Keratinocyte (primary cell): ENCODE data around the gene FHIT. TPM values are rescaled to one million over a fixed set of nuclear protein-coding genes. Genes with fewer than 3 reads are reported as not detected.

ENCODE experiments used
- DNase-seq: peaks from one replicate; pipeline ENCODE4 v3.0.0-alpha.2; 2011; ENCODE audit warnings: low read depth, missing footprints, low spot score
- FAIRE-seq: peaks from 2 replicates; lab custom pipeline; 2011; peaks lifted over from hg19 to GRCh38; lab: Jason Lieb, UNC
- H2AFZ ChIP-seq: 2 replicates; pipeline ENCODE4 v1.6.0; 2012; ENCODE audit warnings: low read length, control low read depth, inconsistent platforms; ENCODE audit not compliant: control insufficient read depth
- H3K27ac ChIP-seq: 2 replicates; pipeline ENCODE4 v1.5.1; 2011; ENCODE audit warnings: low read length; ENCODE audit not compliant: control insufficient read depth, insufficient read depth
- H3K27me3 ChIP-seq: 3 replicates; pipeline ENCODE4 v1.6.0; 2011; ENCODE audit warnings: low read length; ENCODE audit not compliant: control insufficient read depth, insufficient read depth; ENCODE audit errors: extremely low read depth
- H3K36me3 ChIP-seq, 2 experiments: 2 replicates in 1 of 2; 3 replicates in 1 of 2; pipeline ENCODE4 v1.5.1; 2011; ENCODE audit warnings: low read length in 2 of 2, mild to moderate bottlenecking in 1 of 2; ENCODE audit not compliant: control insufficient read depth in 2 of 2, insufficient read depth in 2 of 2; ENCODE audit errors: extremely low read depth in 1 of 2
- H3K4me1 ChIP-seq: 3 replicates; pipeline ENCODE4 v1.5.1; 2011; ENCODE audit warnings: low read length; ENCODE audit not compliant: control insufficient read depth, insufficient read depth; ENCODE audit errors: extremely low read depth
- H3K4me2 ChIP-seq: 3 replicates; pipeline ENCODE4 v1.6.0; 2011; ENCODE audit warnings: low read depth, low read length; ENCODE audit not compliant: control insufficient read depth, insufficient read depth; ENCODE audit errors: extremely low read depth
- H3K4me3 ChIP-seq, 3 experiments: fragments of 200-600 bp in 1 of 3; sonication (generic) in 1 of 3; 2 replicates in 2 of 3; 3 replicates in 1 of 3; pipeline ENCODE4 v1.5.1; 2011 to 2016; ENCODE audit warnings: low read length in 3 of 3, mild to moderate bottlenecking in 3 of 3, control low read depth in 2 of 3, inconsistent platforms in 1 of 3, low read depth in 1 of 3, mixed read lengths in 1 of 3, mixed run types in 1 of 3, moderate library complexity in 1 of 3; ENCODE audit not compliant: control insufficient read depth in 2 of 3, insufficient read depth in 2 of 3; ENCODE audit errors: extremely low read depth in 1 of 3
- H3K79me2 ChIP-seq: 2 replicates; pipeline ENCODE4 v1.6.0; 2012; ENCODE audit warnings: low read length; ENCODE audit not compliant: control insufficient read depth, insufficient read depth
- H3K9ac ChIP-seq: 3 replicates; pipeline ENCODE4 v1.6.0; 2011; ENCODE audit warnings: low read length; ENCODE audit not compliant: control insufficient read depth, insufficient read depth; ENCODE audit errors: extremely low read depth
- H3K9me1 ChIP-seq: 3 replicates; pipeline ENCODE4 v1.6.0; 2011; ENCODE audit warnings: low read length; ENCODE audit not compliant: control insufficient read depth, insufficient read depth; ENCODE audit errors: extremely low read depth
- H3K9me3 ChIP-seq: 2 replicates; pipeline ENCODE4 v1.5.1; 2012; ENCODE audit warnings: low read depth, low read length; ENCODE audit not compliant: control insufficient read depth
- H4K20me1 ChIP-seq: 3 replicates; pipeline ENCODE4 v1.6.0; 2011; ENCODE audit warnings: low read length; ENCODE audit not compliant: control insufficient read depth, insufficient read depth; ENCODE audit errors: extremely low read depth
- EZH2 ChIP-seq: IDR thresholded peaks from one replicate; pipeline ENCODE4 v1.6.1; 2012; ENCODE audit warnings: inconsistent platforms, mild to moderate bottlenecking, low read length, moderate library complexity
- dilution Hi-C: fragments of 300-500 bp; cut with MboI; formaldehyde crosslinking; loops from one replicate; pipeline ENCODE4 v1.7.0; 2020; ENCODE audit warnings: low sequenced_read_pairs; ENCODE audit not compliant: extremely low pct_ligation_motif_present
- polyA plus RNA-seq, 5 experiments: library from polyadenylated mRNA; depleted of rRNA in 3 of 5; stranded (reverse) in 3 of 5; stranded (forward) in 1 of 5; unstranded in 1 of 5; fragments of >200 nt; gene quantifications; 1 replicate in 1 of 5; 2 replicates in 3 of 5; 3 replicates in 1 of 5; pipeline versions ENCODE4 v1.2.1 to v1.2.3, GENCODE V29; 2011 to 2012; ENCODE audit warnings: missing spikeins in 2 of 5, low read depth in 1 of 5, low replicate concordance in 1 of 5
- TF ChIP-seq, protein P1 (sequence below), 3 experiments: IDR thresholded peaks in 1 of 3; conservative IDR thresholded peaks in 1 of 3; optimal IDR thresholded peaks in 1 of 3; 2 replicates in 2 of 3; 3 replicates in 1 of 3; pipeline versions ENCODE3 to v1.5.1; 2011; ENCODE audit warnings: low read length in 3 of 3, mild to moderate bottlenecking in 3 of 3, moderate library complexity in 2 of 3, control low read depth in 1 of 3, inconsistent platforms in 1 of 3; ENCODE audit not compliant: insufficient read depth in 2 of 3; ENCODE audit errors: extremely low read depth in 1 of 3

Gene FHIT
- polyA plus RNA-seq, 1 donor (not counting 4 experiments of a cell fraction or from before 2014, with no cell fraction given), result 2.2 TPM

DNA sequence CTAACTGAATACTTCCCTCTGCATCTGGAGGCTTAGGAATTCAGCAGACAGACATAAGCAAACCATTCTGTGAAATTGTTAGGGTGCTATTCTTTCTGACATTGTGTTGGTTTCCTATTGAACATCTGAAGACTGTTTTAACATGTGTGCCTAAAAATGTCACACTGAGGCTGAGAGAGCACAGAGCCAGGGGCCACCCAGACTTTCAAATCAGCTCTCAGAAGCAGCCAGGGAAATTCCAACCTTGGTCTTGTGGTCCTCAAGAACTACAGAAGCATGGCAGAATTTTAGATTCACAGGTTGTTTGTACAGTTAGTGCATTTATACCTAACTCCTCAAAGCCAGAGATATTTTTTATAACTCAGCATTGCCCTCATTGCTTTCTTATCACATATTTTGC lies 1272.3 kb downstream of the FHIT start:
- Histone ChIP-seq H4K20me1 (no peaks in the 10 kb centered on the region), H3K79me2 (no peaks in the 10 kb centered on the region), H3K27ac (no peak overlapping the region), H3K4me2 (no peak overlapping the region), H3K9me3 (no peaks in the 10 kb centered on the region), H3K36me3 (no peaks in the 10 kb centered on the region), H2AFZ (no peak overlapping the region), H3K9me1 (no peaks in the 10 kb centered on the region), H3K9ac (no peak overlapping the region), H3K4me1 (no peaks in the 10 kb centered on the region), H3K27me3 (no peaks in the 10 kb centered on the region), H3K4me3 (no peak overlapping the region)
- DNase-seq, result no peak
- dilution Hi-C loops, result no loop called here
- no peak for FAIRE-seq
- no peak for TF ChIP-seq EZH2
- TF ChIP-seq, protein P1, sequence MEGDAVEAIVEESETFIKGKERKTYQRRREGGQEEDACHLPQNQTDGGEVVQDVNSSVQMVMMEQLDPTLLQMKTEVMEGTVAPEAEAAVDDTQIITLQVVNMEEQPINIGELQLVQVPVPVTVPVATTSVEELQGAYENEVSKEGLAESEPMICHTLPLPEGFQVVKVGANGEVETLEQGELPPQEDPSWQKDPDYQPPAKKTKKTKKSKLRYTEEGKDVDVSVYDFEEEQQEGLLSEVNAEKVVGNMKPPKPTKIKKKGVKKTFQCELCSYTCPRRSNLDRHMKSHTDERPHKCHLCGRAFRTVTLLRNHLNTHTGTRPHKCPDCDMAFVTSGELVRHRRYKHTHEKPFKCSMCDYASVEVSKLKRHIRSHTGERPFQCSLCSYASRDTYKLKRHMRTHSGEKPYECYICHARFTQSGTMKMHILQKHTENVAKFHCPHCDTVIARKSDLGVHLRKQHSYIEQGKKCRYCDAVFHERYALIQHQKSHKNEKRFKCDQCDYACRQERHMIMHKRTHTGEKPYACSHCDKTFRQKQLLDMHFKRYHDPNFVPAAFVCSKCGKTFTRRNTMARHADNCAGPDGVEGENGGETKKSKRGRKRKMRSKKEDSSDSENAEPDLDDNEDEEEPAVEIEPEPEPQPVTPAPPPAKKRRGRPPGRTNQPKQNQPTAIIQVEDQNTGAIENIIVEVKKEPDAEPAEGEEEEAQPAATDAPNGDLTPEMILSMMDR (optimal IDR thresholded peaks at IDR 0.05 in 1 of 3, IDR thresholded peaks at IDR 0.05 in 1 of 3, conservative IDR thresholded peaks at IDR 0.05 in 1 of 3; ENCODE audit: extremely low read depth in 1 of 3, insufficient read depth in 2 of 3, low read length in 3 of 3), result no peak

DNA sequence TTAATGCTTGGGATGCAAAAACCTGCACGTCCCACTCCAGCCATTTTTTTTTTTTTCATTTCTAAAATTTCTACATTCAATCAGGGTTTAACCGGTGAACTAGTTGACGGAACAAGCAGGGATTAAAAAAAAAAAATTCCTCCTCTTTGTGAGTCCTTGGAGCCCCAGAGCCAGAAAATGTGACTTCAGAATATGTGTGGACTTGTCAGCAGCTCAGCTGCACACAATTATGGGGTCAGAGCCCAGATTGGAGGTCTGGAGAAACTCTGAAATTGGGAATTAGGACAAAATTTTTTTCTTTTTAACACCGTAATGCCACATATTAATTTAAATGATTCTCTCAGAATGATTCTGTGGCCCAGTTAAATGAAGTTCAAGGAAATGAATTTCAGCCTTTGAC lies 1280.5 kb downstream of the FHIT start:
- dilution Hi-C loops, result no loop called here
- H3K9me3 ChIP-seq, result no peaks in the 10 kb centered on the region
- DNase-seq (no peak), FAIRE-seq (no peak)
- H3K4me1 ChIP-seq, result no peaks in the 10 kb centered on the region
- TF ChIP-seq EZH2, result no peak
- TF ChIP-seq, protein P1 (optimal IDR thresholded peaks at IDR 0.05 in 1 of 3, IDR thresholded peaks at IDR 0.05 in 1 of 3, conservative IDR thresholded peaks at IDR 0.05 in 1 of 3; ENCODE audit: extremely low read depth in 1 of 3, insufficient read depth in 2 of 3, low read length in 3 of 3), result no peak
- no peak overlapping the region for H2AFZ ChIP-seq
- no peak overlapping the region for H3K9ac ChIP-seq
- H3K9me1 ChIP-seq, result no peaks in the 10 kb centered on the region
- H3K27me3 ChIP-seq, result no peaks in the 10 kb centered on the region
- H3K4me2 ChIP-seq, result no peak overlapping the region
- no peaks in the 10 kb centered on the region for H3K36me3 ChIP-seq
- no peak overlapping the region for H3K4me3 ChIP-seq
- H4K20me1 ChIP-seq, result no peaks in the 10 kb centered on the region
- H3K27ac ChIP-seq, result no peak overlapping the region
- no peaks in the 10 kb centered on the region for H3K79me2 ChIP-seq
